WERI-Rb-1 (cell line): ENCODE data around the gene AFF3.
"Not testable (repeated sequence)": the region's sequence is repeated elsewhere in the genome, so short reads cannot be mapped to it uniquely, and the experiment has no call there.

Source experiments
- DNase-seq: peaks from one replicate; pipeline ENCODE4 v3.0.0-alpha.2; 2020
- H3K27ac ChIP-seq: fragments of 250-450 bp; sonication (Bioruptor Pico); 2 replicates; pipeline ENCODE4 v1.5.1; 2020; ENCODE audit warnings: mild to moderate bottlenecking, moderate library complexity
- H3K27me3 ChIP-seq: fragments of 250-450 bp; sonication (Bioruptor Pico); 2 replicates; pipeline ENCODE4 v1.5.1; 2021; ENCODE audit warnings: mild to moderate bottlenecking, low read depth, moderate library complexity; ENCODE audit not compliant: insufficient read depth, severe bottlenecking
- H3K36me3 ChIP-seq: fragments of 250-450 bp; sonication (Bioruptor Pico); 2 replicates; pipeline ENCODE4 v1.5.1; 2020; ENCODE audit warnings: mild to moderate bottlenecking, moderate library complexity
- H3K4me3 ChIP-seq: 2 replicates; pipeline ENCODE4 v1.5.1; 2011; ENCODE audit warnings: low read depth, mild to moderate bottlenecking, control low read depth, low read length
- H3K9me3 ChIP-seq: fragments of 250-450 bp; sonication (Bioruptor Pico); 2 replicates; pipeline ENCODE4 v1.5.1; 2021; ENCODE audit warnings: mild to moderate bottlenecking, moderate library complexity; ENCODE audit not compliant: severe bottlenecking
- CTCF ChIP-seq: IDR thresholded peaks from 2 replicates; pipeline ENCODE4 v1.5.1; 2011; ENCODE audit warnings: low read depth, mild to moderate bottlenecking, control low read depth, inconsistent platforms, low read length

AFF3 gene

GRCh38 chr2:100161945-100162620 is 19.7 kb upstream of the AFF3 start:
- no peaks in the 10 kb centered on the region for H3K9me3 ChIP-seq
- H3K27ac ChIP-seq: no peak overlapping the region
- no peak for TF ChIP-seq CTCF
- DNase-seq: no peak
- no peak overlapping the region for H3K4me3 ChIP-seq
- H3K27me3 ChIP-seq: no peaks in the 10 kb centered on the region
- no peaks in the 10 kb centered on the region for H3K36me3 ChIP-seq

- Histone ChIP-seq H3K27ac (no peak overlapping the region), H3K27me3 (no peaks in the 10 kb centered on the region), H3K9me3 (no peaks in the 10 kb centered on the region), H3K36me3 (no peaks in the 10 kb centered on the region), H3K4me3 (no peak overlapping the region)
- TF ChIP-seq CTCF: no peak
- no peak for DNase-seq
These were observed 18.0 kb upstream of the AFF3 start for GRCh38 chr2:100160396-100160795.

- not testable (repeated sequence) for DNase-seq, H3K9me3 ChIP-seq
These were observed 9.4 kb upstream of the AFF3 start for GRCh38 chr2:100151832-100152231.

GRCh38 chr2:100151310-100151709 is 8.9 kb upstream of the AFF3 start:
- H3K27ac ChIP-seq: no peak overlapping the region
- H3K27me3 ChIP-seq: no peaks in the 10 kb centered on the region
- no peak for TF ChIP-seq CTCF

More at GRCh38 chr2:100151832-100152231, 9.4 kb upstream of the AFF3 start:
- H3K27ac ChIP-seq, H3K27me3 ChIP-seq, H3K4me3 ChIP-seq, H3K36me3 ChIP-seq: not testable (repeated sequence)

GRCh38 chr2:100148883-100149282 is 6.5 kb upstream of the AFF3 start:
- Histone ChIP-seq H3K9me3 (no peaks in the 10 kb centered on the region), H3K36me3 (no peaks in the 10 kb centered on the region), H3K4me3 (no peak overlapping the region), H3K27me3 (no peaks in the 10 kb centered on the region), H3K27ac (no peak overlapping the region)
- TF ChIP-seq CTCF: no peak
- DNase-seq: no peak

More at GRCh38 chr2:100151310-100151709, 8.9 kb upstream of the AFF3 start:
- Histone ChIP-seq H3K4me3 (no peak overlapping the region), H3K36me3 (no peaks in the 10 kb centered on the region), H3K9me3 (no peaks in the 10 kb centered on the region)
- DNase-seq: no peak

- Histone ChIP-seq H3K36me3 (no peaks in the 10 kb centered on the region), H3K27ac (no peak overlapping the region), H3K9me3 (no peaks in the 10 kb centered on the region), H3K27me3 (no peaks in the 10 kb centered on the region), H3K4me3 (no peak overlapping the region)
- TF ChIP-seq CTCF: no peak
- no peak for DNase-seq
These were observed 4.2 kb upstream of the AFF3 start for GRCh38 chr2:100146657-100146960.
